ENCODE data around the gene GP1BB.

GP1BB gene

GRCh38 chr22:19743081-19743480 is 19.7 kb downstream of the GP1BB start:
- FAIRE-seq: no peak

- FAIRE-seq: no peak
These were observed 20.3 kb downstream of the GP1BB start for GRCh38 chr22:19743651-19744050.

DNA sequence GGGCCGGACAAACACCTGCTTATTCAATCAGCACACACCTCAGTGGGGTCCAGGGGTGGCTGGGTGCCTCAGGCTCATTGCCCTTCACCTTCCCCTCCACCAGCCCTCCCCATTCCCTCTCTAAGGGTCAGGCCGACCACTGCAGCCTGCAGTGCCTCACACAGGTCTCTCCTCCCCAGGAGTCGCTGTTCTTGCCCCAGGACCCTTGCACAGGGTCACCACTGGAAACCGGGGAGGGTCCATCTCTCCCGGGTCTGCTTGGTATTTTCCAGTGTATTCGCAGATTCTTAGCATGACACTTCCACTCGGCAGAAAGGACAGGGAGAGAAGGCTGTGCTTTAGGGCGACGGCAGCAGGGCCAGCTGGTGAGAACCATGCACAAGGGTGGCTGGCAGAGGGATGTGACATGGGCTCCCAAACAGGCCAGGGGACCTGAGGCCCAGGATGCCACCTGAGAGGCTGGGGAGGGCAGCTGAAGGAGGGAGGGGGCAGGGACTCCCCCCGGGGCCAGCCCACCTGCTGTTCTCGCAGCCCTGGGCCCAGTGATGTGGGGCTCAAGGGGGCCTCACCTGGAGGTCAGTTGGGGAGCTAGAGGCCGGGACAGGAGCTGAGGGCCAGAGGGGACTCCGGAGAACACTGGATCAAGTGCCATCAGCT is 21.1 kb downstream of the GP1BB start:
- FAIRE-seq: no peak

- no peak for FAIRE-seq
These were observed 22.1 kb downstream of the GP1BB start for GRCh38 chr22:19745155-19746101.

DNA sequence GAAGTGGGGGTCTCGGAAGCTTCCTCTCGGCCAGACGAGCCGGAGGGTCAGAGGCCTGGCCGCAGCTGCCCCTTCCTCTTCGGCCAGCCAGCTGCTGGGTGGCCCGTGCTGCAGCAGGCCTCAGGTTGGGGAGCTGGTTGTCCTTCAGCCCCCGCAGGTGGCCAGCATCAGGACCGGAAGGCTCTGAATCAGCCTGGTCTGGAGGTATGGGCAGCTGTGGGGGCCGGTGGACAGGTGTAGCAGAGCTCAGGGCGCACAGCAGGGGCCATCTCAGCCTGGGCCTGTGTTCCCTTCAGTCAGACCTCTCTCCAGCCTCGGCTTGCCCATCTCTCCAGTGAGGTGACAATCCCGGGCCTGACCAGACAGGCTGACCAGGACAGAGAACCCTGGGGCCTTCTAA is 23.4 kb downstream of the GP1BB start:
- no peak for FAIRE-seq

- FAIRE-seq: no peak
These were observed 24.2 kb downstream of the GP1BB start for GRCh38 chr22:19747551-19747950.

DNA sequence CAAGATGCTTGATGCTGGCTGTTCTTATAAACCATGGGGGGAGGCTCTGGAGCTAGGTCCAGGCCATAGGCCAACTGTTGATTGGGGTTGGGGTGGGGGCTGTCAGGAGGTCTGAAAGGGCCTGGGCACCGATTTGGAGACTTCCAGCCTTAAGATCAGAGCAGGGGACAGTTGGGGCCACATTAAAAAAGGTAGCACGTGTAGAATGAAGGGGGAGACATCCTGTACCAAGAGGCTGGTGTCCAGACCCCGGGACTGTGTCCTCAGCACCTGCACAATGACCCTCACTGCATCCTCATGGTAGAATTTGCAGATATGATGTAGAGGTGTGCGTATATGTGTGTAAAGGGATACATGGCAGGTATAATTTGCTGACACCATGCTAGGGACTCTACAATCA is 24.8 kb downstream of the GP1BB start:
- FAIRE-seq: no peak

DNA sequence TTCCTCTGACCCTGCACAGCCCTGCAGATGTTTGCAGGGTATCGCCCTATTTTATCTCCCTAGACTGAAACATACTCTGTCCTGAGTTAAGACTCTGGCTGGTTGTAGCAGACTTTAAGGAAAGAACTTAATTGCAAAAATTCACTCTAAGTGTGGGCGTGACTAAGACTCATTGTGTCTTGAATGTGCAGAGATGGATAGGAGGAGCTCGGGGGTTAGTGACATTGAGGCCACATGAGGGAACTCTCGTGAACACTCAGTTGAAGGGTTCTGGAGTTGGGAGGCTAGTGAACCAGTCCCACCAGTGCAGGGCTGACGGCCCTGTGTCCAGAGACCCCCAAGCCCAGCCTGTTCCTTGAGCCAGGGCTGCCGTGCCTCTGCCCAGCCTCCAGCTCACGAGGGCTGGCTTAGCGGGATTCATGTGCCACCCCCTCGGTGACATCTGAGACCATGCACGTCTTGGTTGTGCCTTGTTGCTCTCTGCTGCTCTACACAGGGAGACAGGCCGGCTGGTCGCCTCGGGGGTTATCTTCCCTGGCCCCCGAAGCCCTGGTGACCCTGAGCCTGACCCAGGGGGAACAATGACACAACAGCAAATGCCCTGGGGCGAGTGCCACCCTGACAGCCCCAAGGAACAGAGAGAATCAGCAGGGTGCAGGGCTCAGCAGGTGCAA is 25.8 kb downstream of the GP1BB start:
- no peak for FAIRE-seq

GRCh38 chr22:19749876-19750275 is 26.5 kb downstream of the GP1BB start:
- FAIRE-seq: no peak

DNA sequence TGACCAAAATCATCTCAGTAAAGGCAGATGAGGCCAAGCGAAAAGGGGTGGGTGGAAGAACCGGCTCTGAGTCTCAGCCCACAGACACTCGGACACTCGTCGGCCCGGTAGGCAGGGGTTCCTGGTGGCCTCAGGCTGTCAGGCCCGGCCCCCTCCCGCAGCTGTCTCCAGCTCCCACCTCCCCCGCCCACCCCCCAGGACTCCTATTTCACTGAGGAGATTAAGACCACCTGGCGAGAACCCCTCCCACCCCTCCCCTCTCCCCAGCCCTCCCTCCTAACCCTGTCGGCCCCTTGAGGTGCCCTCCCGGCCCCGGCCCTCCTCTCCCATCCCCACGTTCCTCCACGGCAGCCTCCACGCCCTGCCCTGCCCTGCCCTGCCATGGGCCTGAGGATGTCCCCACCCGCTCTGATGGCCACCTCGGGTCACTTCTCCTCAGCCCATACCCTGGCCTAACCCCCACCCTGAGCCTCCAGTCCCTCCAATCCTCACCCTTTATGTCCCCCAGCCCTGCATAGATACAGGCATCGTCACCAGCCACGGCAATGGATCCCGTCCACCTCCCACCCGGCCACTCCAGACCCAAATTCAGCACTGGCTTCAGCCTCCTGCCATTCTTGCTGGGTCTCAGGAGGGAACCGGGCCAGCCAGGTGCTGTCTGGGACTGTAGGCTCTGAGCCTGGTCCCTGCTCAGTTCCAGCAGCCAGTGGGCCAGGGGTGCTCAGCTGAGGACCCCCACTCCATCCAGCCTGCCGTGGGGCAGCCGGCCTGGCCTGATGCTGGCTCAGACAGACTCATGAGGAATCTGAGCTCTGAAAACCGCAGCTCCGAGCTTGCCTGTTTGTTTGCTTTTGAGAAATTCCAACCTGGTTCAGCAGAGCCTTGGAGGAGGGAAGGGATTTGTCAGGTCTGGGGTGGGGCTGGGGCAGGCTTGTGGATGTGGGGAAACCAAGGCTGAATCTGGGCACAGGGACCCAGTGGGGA is 27.5 kb downstream of the GP1BB start:
- FAIRE-seq: no peak

DNA sequence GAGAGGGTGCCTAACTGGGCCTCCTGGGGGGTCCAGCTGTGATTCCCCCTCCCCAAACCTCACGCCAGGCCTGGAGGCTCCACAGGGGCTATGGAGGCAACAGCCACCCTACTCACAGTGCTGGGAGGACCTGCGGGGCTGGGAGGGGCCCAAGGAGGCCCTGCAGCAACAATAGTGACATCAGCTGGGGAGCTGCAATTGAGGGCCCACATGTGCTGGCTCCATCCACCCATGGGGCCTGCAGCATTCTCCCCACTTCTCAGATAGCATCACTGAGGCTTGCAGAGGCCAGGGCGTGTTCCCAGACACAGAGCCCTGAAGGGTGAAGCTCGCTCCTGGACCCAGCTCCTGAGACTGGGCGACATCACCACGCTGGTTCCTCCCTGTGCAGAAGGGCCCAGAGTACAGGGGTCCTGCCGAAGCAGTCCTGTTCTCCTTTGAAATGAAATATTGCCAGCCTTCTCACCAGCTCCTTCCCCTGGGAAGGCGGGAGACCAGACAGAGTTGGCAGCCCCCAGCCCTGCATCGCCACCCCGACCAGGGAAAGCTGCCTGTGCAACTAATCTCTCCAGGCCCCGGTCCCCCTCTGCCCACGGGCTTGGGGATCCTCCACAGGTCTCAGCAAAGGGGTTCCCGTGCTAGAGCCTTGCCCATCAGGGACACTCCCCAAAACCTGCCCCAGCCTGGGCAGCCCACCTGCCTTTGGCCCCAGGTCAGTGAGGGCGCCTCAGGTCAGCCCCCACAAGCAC is 28.3 kb downstream of the GP1BB start:
- FAIRE-seq: no peak

DNA sequence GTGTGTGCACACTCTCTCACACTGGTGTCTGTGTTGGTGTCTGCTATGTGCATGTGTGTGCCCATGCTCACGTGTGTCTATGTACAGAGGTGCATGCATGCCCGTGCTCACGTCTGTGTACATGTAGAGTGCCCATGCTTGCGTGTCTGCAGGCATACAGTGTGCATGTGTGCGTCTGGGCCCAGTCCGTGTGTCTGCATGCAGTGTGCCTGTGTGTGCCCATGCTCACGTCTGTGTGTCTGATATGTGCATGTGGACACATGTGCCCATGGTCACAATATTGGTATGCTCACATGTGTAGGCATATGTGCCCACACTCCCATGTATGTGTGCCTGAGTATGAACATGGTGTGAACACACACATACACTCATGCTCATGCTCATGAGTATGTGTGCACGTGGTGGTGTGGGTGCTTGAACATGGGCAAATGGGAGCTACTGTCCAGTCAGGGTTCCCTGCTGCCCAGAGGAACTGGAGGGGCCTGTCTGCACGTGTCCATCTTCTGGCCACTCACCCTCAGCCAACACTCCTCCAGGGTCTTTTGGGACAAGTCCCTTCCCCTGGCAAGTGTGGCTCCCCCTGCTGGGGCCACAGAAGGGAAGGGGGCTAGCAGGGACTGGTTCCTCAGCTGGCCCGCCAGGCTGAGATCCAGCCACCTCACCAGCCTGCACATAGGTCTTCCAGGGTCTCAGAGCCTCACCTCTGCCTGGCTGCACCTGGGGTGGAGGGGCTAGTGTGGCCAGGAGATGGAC is 29.9 kb downstream of the GP1BB start:
- no peak for FAIRE-seq

DNA sequence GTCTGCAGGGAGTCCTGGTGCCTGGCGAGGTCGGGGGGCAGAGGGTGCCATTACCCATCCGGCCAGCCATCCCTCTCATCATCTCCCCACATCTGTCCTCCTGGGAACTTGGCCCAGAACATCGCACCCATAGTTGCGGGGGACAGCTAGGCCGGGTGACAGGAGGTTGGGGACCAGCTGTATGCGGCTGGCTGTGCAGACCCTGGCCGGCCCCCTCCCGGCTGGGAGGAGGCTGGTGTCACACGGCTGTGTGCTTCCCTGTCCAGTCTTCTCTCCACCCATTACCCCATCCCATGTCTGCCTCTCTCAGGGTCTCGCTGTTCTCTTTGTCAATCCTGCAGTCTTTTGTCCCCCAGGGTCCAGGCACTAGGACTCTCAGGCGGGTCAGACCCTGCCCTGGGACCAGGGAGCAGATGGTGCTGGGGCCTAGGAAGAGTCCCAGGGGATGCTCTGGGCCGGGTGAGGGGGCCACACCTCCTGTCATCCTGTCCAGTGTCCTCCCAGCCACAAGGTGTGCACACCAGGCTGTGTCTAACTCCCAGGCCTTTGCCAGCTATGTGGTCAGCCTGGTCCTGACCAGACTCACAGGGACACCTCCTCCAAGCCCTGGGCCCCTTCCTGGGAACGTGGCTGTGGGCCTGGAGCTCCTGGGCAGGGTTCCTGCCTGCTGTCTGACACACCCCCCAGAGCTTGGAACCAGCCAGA is 30.8 kb downstream of the GP1BB start:
- no peak for FAIRE-seq

- FAIRE-seq: no peak
These were observed 31.4 kb downstream of the GP1BB start for GRCh38 chr22:19754701-19755144.

DNA sequence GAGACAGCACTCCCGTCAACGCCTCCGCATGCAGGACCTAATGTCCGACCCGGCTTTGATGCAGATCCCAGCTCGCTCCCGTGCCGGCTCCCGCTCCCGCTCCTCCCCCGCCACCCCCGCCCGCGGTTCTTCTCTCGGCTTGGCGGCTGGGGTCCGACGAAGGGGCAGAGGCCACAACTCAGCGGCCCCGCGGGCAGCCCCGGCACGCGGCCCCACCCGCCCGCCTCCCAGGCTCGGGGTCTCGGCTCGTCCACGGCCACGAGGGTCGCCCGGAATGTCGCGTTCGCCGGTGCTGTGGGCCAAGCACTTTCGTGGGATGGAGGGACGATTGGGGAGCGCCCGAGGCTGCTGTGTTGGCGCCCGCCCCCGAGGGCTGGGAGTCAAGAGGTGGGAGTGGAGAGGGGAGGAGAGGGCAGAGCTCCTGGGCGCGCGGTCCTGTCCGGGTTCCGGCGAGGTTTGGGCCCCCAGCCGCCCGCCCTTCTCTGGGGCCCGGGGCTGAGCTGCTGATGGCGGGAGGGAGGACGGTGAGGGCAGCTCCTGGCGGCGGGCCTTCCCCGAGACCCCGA is 31.9 kb downstream of the GP1BB start:
- FAIRE-seq: no peak

GRCh38 chr22:19755722-19756287 is 32.5 kb downstream of the GP1BB start:
- no peak for FAIRE-seq

DNA sequence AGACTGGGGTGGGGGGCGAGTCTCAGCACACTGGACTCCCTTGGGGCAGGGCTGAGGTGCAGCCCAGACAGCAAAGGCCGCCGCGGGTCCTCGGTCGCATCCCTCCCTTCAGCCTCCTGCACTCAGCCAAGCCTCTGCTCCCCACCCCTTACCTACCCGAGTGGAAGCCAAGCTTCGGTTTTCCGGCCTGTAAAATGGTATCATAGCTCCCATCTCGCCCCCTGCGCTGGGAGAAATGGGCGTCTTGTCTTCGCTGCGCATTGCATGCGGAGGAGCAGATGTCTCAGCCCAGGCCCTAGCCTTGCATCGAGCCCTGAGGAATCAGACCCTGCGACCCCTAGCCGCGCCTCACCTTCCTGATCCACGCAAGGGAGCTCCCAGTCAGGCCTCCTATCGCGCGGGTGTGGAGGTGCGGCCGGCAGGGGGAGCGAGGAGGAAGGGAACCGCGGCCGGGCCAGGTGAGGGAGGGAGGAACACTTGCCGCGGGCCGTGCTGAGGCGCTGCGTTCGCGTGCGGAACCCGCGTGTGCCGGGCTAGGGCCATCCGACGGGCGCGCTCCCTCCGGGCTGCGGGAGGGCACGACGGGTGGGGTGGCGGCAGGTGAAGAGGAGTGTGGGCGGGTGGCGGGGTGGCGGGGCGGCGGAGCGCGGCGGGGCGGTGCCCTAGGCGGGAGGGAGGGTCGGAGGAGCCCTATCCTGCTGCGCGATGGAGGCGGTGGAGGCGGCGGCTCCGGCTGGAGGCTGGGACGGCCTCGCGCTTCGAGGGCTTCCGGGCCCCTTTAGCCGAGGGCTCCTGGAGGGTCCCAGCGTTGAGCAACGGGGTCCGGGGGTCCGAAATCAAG is 33.2 kb downstream of the GP1BB start:
- no peak for FAIRE-seq

Measured in A204.1 (cell line).